GM12872 (cell line): ENCODE measurements around the gene FBXL4.

Experiments
- CTCF ChIP-seq: IDR thresholded peaks from 3 replicates; pipeline ENCODE4 v1.5.1; 2011; ENCODE audit warnings: low read depth, mild to moderate bottlenecking, low read length, moderate library complexity; ENCODE audit not compliant: insufficient read depth

Gene FBXL4

GRCh38 chr6:98945311-98946115, 2.2 kb downstream of the FBXL4 start:
- no peak for TF ChIP-seq CTCF

GRCh38 chr6:98944598-98945081, 3.1 kb downstream of the FBXL4 start:
- no peak for TF ChIP-seq CTCF

GRCh38 chr6:98944168-98944567, 3.6 kb downstream of the FBXL4 start:
- TF ChIP-seq CTCF: no peak

- TF ChIP-seq CTCF: 0 out of 3 replicates have a peak, but pooled peaks have one; percentile 19
Observed at GRCh38 chr6:98942263-98942803, 5.4 kb downstream of the FBXL4 start.

- no peak for TF ChIP-seq CTCF
Observed at GRCh38 chr6:98941319-98941718, 6.4 kb downstream of the FBXL4 start.

GRCh38 chr6:98937351-98937750, 10.4 kb downstream of the FBXL4 start:
- TF ChIP-seq CTCF: no peak

- TF ChIP-seq CTCF: no peak
Observed at GRCh38 chr6:98932381-98932780, 15.4 kb downstream of the FBXL4 start.
